Heart left ventricle (tissue), 16 donors: ENCODE results near the gene SLC22A14. TPM values are rescaled to one million over a fixed set of nuclear protein-coding genes. Genes with fewer than 3 reads are reported as not detected.

ENCODE experiments used
- ATAC-seq, 4 donors: fragments of 200-7000 bp; cut with Tn5 transposase; one replicate each; pipeline ENCODE4 v1.9.1; 2020 to 2022; ENCODE audit warnings: moderate library complexity in 4 of 4, mild to moderate bottlenecking in 3 of 4, moderate number of reproducible peaks in 1 of 4
- DNase-seq, 5 donors: peaks; one replicate each; pipeline ENCODE4 v3.0.0-alpha.2; 2020
- H3K27ac ChIP-seq, 12 donors: fragments of 200-600 bp; sonication (generic) in 4 of 12; one replicate each; pipeline versions ENCODE4 v1.5.0 to v1.8.0; 2016 to 2022; ENCODE audit warnings: mild to moderate bottlenecking in 2 of 12
- H3K27me3 ChIP-seq, 9 donors: fragments of 200-600 bp; sonication (generic) in 2 of 9; one replicate each; pipeline versions ENCODE4 v1.5.1 to v1.8.0; 2016 to 2022; ENCODE audit warnings: mild to moderate bottlenecking in 3 of 9
- H3K36me3 ChIP-seq, 9 donors: fragments of 200-600 bp; sonication (generic) in 2 of 9; one replicate each; pipeline versions ENCODE4 v1.5.0 to v1.8.0; 2018 to 2022; ENCODE audit warnings: mild to moderate bottlenecking in 2 of 9
- H3K4me1 ChIP-seq, 12 donors: fragments of 200-600 bp; sonication (generic) in 4 of 12; one replicate each; pipeline versions ENCODE4 v1.5.0 to v1.8.0; 2016 to 2022; ENCODE audit warnings: mild to moderate bottlenecking in 3 of 12
- H3K4me3 ChIP-seq, 12 donors: fragments of 200-600 bp; sonication (generic) in 4 of 12; one replicate each; pipeline versions ENCODE4 v1.5.0 to v1.8.0; 2017 to 2022; ENCODE audit warnings: mild to moderate bottlenecking in 9 of 12, moderate library complexity in 4 of 12
- H3K9me3 ChIP-seq, 12 donors: fragments of 200-600 bp; sonication (generic) in 4 of 12; one replicate each; pipeline versions ENCODE4 v1.5.0 to v1.8.0; 2016 to 2022; ENCODE audit warnings: mild to moderate bottlenecking in 1 of 12
- CTCF ChIP-seq, 12 donors: fragments of 200-600 bp; sonication (generic) in 4 of 12; IDR thresholded peaks; one replicate each; pipeline versions ENCODE4 v1.5.0 to v1.8.0; 2018 to 2022; ENCODE audit warnings: antibody characterized with exemption in 12 of 12, mild to moderate bottlenecking in 5 of 12
- POLR2A ChIP-seq, 2 donors: fragments of 450-650 bp; IDR thresholded peaks; one replicate each; pipeline ENCODE4 v1.6.1; 2017; ENCODE audit warnings: antibody characterized with exemption in 2 of 2, mild to moderate bottlenecking in 2 of 2, moderate library complexity in 2 of 2
- WGBS, 4 donors: extraction: QIAGEN DNeasy Blood & Tissue Kit in 2 of 4; methylation state at CpG; one replicate each; pipeline versions ENCODE4 v1.1.5 to v1.1.7; 2013 to 2018; 5-methylcytosine and 5-hydroxymethylcytosine counted together
- intact Hi-C, 10 donors: fragments of 100-400 bp; cut with DNase I; formaldehyde crosslinking; loops; one replicate each; pipeline versions ENCODE4 v1.11.1 to v1.14.2; 2022
- polyA plus RNA-seq, 2 donors: library from polyadenylated mRNA; stranded (reverse); fragments of 200-250 nt; gene quantifications; one replicate each; pipeline ENCODE4 v1.2.3, GENCODE V29; 2013
- total RNA-seq, 9 donors: library from RNA; depleted of rRNA in 2 of 9; stranded (reverse); fragments of >200 nt in 2 of 9; fragmentation: NEBNext Ultra II Directional in 3 of 9; extraction: Animal tissue kit (Norgen Biotek cat#: 25700) in 3 of 9; gene quantifications; one replicate each; pipeline versions ENCODE4 v1.1.0 to v1.2.4, GENCODE V29; 2016 to 2023
- donor health status: ischemic (EF 13 %, LVEDD 7.1; RV severe dilation, severe dysfunction).
- donor health status: healthy with polysubstance abuse.
- donor health status: DM: no; HTN: yes; CAD: no.
- donor health status: DM: no; HTN: no; CAD: no.
- donor health status: ischemic (EF 25% LVEDD 6.9; RV normal size, moderate dysfunction).
- donor health status: ischemic (EF 25% LVEDD 5.7; RV mildly dilated, moderate dysfunction).
- donor health status: healthy.
- donor health status: DM: yes; HTN: yes; CAD: no.
- donor health status: ischemic (EF 35%, LVEDD 5.7; RV mildly dilated, moderate dysfunction).
- donor health status: nonischemic (EF 11% LVEDD 7.7; RV severe dilation, severe dysfunction).
- donor health status: DM: yes; HTN: yes; CAD: no.
- donor health status: PGD.
- donor health status: ischemic (EF 29% LVEDD 5.4; RV normal size, mild dysfunction).
- donor health status: nonischemic (EF 23%, LVEDD 6.1; RV moderate dilation, normal function).

SLC22A14 gene
- total and polyA plus RNA-seq, 11 donors: 0.06 to 0.14 (median 0.12) TPM; not detected in 7

GRCh38 chr3:38362825-38363224, 80.7 kb downstream of the SLC22A14 start:
- no peaks in the 10 kb centered on the region for H3K4me1 ChIP-seq
- H3K4me3 ChIP-seq: no peak overlapping the region
- ATAC-seq: no peak
- H3K27me3 ChIP-seq: no peaks in the 10 kb centered on the region
- TF ChIP-seq CTCF (IDR thresholded peaks at IDR 0.05): no peak
- TF ChIP-seq POLR2A (IDR thresholded peaks at IDR 0.05): no peak
- no peak for DNase-seq
- no peak overlapping the region for H3K27ac ChIP-seq
- WGBS, 4 donors: 94 to 96% (median 95%) methylated on average over 9 of the region's 9 CpGs
- intact Hi-C loops: no loop called here
- H3K9me3 ChIP-seq: no peaks in the 10 kb centered on the region
- H3K36me3 ChIP-seq: peaks cover 0 to 22% (median 0%) of the 10 kb centered on the region in 9 donors

GRCh38 chr3:38364721-38365400, 82.8 kb downstream of the SLC22A14 start:
- no peak for ATAC-seq
- 84 to 93% (median 90%) methylated on average over 5 to 6 of the region's 6 CpGs for WGBS, 4 donors
- H3K36me3 ChIP-seq: peaks cover 0 to 23% (median 0%) of the 10 kb centered on the region in 9 donors

DNA sequence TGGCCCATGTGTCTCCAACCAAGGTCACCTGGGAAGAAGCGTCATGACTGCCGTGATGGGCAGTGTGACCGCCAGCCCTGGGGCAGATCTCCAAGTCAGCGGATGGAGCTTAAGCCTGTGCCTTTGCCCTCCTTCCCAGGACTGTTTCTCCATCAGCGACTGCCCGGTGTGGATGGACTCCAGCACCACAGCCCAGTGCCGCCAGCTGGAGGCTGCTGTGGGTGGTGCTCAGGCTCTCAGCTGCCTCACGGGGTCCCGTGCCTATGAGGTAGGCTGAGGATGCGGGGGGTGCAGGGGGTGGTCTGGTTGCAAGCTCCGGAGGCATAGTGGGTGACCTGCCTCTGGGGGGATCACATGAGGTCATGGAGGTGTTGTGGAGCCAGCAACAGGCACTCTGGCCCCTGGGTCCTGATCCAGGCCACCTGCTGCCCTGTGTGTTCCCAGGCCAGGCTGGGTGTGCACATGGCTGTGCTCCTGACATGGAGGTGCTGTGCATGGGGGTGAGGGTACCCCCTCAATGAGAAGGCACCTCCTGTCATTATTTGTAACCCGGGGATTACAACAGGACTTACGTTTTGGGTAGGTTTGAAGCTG, 83.5 kb downstream of the SLC22A14 start:
- Histone ChIP-seq H3K4me3 (no peak overlapping the region), H3K27ac (no peak overlapping the region), H3K9me3 (no peaks in the 10 kb centered on the region), H3K27me3 (no peaks in the 10 kb centered on the region), H3K36me3 (peaks cover 0 to 25% (median 0%) of the 10 kb centered on the region in 9 donors), H3K4me1 (no peaks in the 10 kb centered on the region)
- DNase-seq: no peak
- ATAC-seq: no peak
- WGBS, 4 donors: 93 to 98% (median 95%) methylated on average over 12 to 13 of the region's 13 CpGs
- intact Hi-C loops: no loop called here
- no peak for TF ChIP-seq CTCF (IDR thresholded peaks at IDR 0.05)
- TF ChIP-seq POLR2A (IDR thresholded peaks at IDR 0.05): no peak

More at GRCh38 chr3:38364721-38365400, 82.8 kb downstream of the SLC22A14 start:
- DNase-seq: no peak
- intact Hi-C loops: no loop called here
- Histone ChIP-seq H3K9me3 (no peaks in the 10 kb centered on the region), H3K27me3 (no peaks in the 10 kb centered on the region), H3K4me1 (no peaks in the 10 kb centered on the region), H3K4me3 (no peak overlapping the region), H3K27ac (no peak overlapping the region)
- TF ChIP-seq POLR2A (IDR thresholded peaks at IDR 0.05) (no peak), CTCF (IDR thresholded peaks at IDR 0.05) (no peak)

DNA sequence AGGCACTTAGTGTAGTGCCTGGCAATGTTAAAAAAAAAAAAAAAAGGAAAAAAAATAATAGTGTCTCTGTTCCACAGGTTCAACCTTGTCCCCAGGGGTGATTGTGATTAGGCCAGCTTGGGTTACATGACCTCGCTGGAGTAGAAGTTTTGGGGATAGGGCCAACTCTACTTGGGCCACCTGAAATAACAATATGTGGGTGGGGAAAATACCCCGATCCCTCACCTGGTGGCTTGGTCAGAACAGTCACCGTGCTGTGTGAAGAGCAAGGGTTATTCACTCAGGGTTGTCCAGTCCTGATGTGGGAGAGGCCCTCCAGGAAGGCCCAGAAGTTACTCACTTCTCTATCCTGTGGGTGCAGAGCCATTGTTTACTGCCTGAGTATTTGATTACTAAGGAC, 84.0 kb downstream of the SLC22A14 start:
- H3K9me3 ChIP-seq: no peaks in the 10 kb centered on the region
- ATAC-seq (no peak), DNase-seq (no peak)
- H3K27me3 ChIP-seq: no peaks in the 10 kb centered on the region
- H3K36me3 ChIP-seq: peaks cover 0 to 25% (median 0%) of the 10 kb centered on the region in 9 donors
- no peaks in the 10 kb centered on the region for H3K4me1 ChIP-seq
- intact Hi-C loops: no loop called here
- H3K27ac ChIP-seq: no peak overlapping the region
- TF ChIP-seq POLR2A (IDR thresholded peaks at IDR 0.05) (no peak), CTCF (IDR thresholded peaks at IDR 0.05) (no peak)
- H3K4me3 ChIP-seq: no peak overlapping the region
- WGBS, 4 donors: 79 to 92% (median 86%) methylated on average over 3 of the region's 3 CpGs
